Sigmoid colon (tissue), 4 donors: ENCODE results near the gene SLC12A5.

Source experiments
- CTCF ChIP-seq, 4 experiments: fragments of 450-650 bp in 3 of 4; fragments of 200-600 bp in 1 of 4; IDR thresholded peaks; one replicate each; pipeline ENCODE4 v1.5.1; 2016 to 2019; ENCODE audit warnings: antibody characterized with exemption in 4 of 4, mild to moderate bottlenecking in 3 of 4, moderate library complexity in 2 of 4
- EP300 ChIP-seq, 4 donors: sonication (generic); formaldehyde crosslinking; IDR thresholded peaks; one replicate each; pipeline ENCODE4 v1.6.1; 2017; ENCODE audit warnings: antibody characterized with exemption in 4 of 4
- POLR2A ChIP-seq, 2 donors: fragments of 450-650 bp; IDR thresholded peaks; one replicate each; pipeline ENCODE4 v1.6.1; 2016; ENCODE audit warnings: antibody characterized with exemption in 2 of 2, mild to moderate bottlenecking in 2 of 2, moderate library complexity in 2 of 2
- POLR2AphosphoS5 ChIP-seq, 4 donors: sonication (generic); formaldehyde crosslinking; IDR thresholded peaks; one replicate each; pipeline ENCODE4 v1.6.1; 2017; ENCODE audit warnings: antibody characterized with exemption in 4 of 4

GRCh38 chr20:46081074-46081473 lies 52.1 kb downstream of the SLC12A5 start:
- TF ChIP-seq POLR2AphosphoS5 (IDR thresholded peaks at IDR 0.05) (no peak), EP300 (IDR thresholded peaks at IDR 0.05) (no peak), CTCF (IDR thresholded peaks at IDR 0.05) (no peak), POLR2A (IDR thresholded peaks at IDR 0.05) (no peak)
